ENCODE results near the gene SAFB.

SAFB gene

GRCh38 chr19:5706876-5707573 is 84.1 kb downstream of the SAFB start:
- H3K27ac ChIP-seq (ENCODE audit: low read depth, low read length) = no peak overlapping the region
- H3K9me3 ChIP-seq (ENCODE audit: control insufficient read depth in 1 of 2, low read length in 2 of 2) = no peaks in the 10 kb centered on the region
- no peak overlapping the region for H3K9ac ChIP-seq (ENCODE audit: low read depth in 1 of 2, low read length in 2 of 2)
- H3K4me3 ChIP-seq (ENCODE audit: low read depth in 1 of 2, low read length in 2 of 2) = no peak overlapping the region
- no peaks in the 10 kb centered on the region for H3K4me1 ChIP-seq (ENCODE audit: control insufficient read depth in 1 of 2, insufficient read depth in 2 of 2, low read length in 2 of 2)
- peaks cover 27 to 67% of the 10 kb centered on the region in 2 donors for H3K36me3 ChIP-seq (ENCODE audit: control insufficient read depth in 1 of 2, insufficient read depth in 2 of 2, low read length in 2 of 2)
- no peaks in the 10 kb centered on the region for H3K27me3 ChIP-seq (ENCODE audit: control insufficient read depth in 1 of 2, insufficient read depth in 2 of 2, low read length in 2 of 2)

DNA sequence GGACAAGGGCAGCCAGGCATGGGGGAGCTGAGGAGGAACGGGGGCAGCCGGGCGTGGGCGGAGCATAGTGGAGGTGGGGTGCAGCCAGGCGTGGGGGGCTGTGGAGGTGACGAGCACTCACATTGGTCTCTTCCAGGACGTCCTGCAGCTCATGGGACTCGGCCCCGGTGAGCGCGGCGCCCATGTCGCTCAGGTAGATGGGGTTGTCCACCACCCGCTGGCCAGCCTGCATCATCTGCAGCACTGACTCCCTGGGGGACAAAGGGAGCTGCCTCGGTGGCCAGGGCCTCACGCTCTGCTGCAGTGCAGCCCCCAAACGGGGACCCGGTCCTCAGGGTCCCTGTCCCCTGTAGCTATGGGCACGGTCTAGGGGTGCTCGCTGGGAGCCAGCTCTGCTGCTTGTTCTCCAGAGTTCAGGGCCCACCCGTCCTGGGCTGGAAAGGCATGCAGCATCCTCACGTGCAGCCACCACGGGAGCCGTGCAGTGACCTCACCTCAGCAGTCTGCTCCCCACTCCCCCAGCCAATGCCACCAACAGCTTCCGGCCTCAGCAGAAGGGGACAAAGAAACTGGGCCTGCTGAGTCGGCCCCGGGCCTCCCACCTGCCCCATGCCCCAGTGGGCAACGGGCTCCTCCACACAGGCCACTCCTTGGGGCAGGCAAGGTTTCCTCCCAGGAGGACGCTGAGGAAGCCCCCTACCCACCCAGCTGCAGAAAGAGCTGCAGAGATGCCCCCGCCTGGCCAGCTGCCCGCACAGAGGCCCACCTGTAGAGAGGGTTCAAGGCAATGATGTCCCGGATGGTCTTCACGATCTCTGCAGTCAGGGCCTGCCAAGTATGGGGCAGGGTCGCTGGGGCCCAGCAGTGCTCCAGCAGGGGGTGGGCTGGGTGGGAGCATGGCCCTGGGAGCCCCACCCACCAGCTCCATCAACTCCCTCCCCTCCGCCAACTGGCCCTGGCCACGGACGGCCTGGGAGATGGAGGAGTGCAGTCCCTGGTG is 85.0 kb downstream of the SAFB start:
- H3K4me3 ChIP-seq (ENCODE audit: low read depth in 1 of 2, low read length in 2 of 2) = no peak overlapping the region
- H3K9me3 ChIP-seq (ENCODE audit: control insufficient read depth in 1 of 2, low read length in 2 of 2) = no peaks in the 10 kb centered on the region
- no peak overlapping the region for H3K9ac ChIP-seq (ENCODE audit: low read depth in 1 of 2, low read length in 2 of 2)
- H3K27ac ChIP-seq (ENCODE audit: low read depth, low read length) = no peak overlapping the region
- H3K27me3 ChIP-seq (ENCODE audit: control insufficient read depth in 1 of 2, insufficient read depth in 2 of 2, low read length in 2 of 2) = no peaks in the 10 kb centered on the region
- no peaks in the 10 kb centered on the region for H3K4me1 ChIP-seq (ENCODE audit: control insufficient read depth in 1 of 2, insufficient read depth in 2 of 2, low read length in 2 of 2)
- H3K36me3 ChIP-seq (ENCODE audit: control insufficient read depth in 1 of 2, insufficient read depth in 2 of 2, low read length in 2 of 2) = peaks cover 29 to 76% of the 10 kb centered on the region in 2 donors

- H3K9me3 ChIP-seq (ENCODE audit: control insufficient read depth in 1 of 2, low read length in 2 of 2) = no peaks in the 10 kb centered on the region
- peaks cover 24 to 62% of the 10 kb centered on the region in 2 donors for H3K36me3 ChIP-seq (ENCODE audit: control insufficient read depth in 1 of 2, insufficient read depth in 2 of 2, low read length in 2 of 2)
- no peaks in the 10 kb centered on the region for H3K4me1 ChIP-seq (ENCODE audit: control insufficient read depth in 1 of 2, insufficient read depth in 2 of 2, low read length in 2 of 2)
- H3K27me3 ChIP-seq (ENCODE audit: control insufficient read depth in 1 of 2, insufficient read depth in 2 of 2, low read length in 2 of 2) = no peaks in the 10 kb centered on the region
- H3K27ac ChIP-seq (ENCODE audit: low read depth, low read length) = no peak overlapping the region
- H3K4me3 ChIP-seq (ENCODE audit: low read depth in 1 of 2, low read length in 2 of 2) = no peak overlapping the region
- no peak overlapping the region for H3K9ac ChIP-seq (ENCODE audit: low read depth in 1 of 2, low read length in 2 of 2)
These were observed 88.1 kb downstream of the SAFB start for GRCh38 chr19:5711025-5711424.

DNA sequence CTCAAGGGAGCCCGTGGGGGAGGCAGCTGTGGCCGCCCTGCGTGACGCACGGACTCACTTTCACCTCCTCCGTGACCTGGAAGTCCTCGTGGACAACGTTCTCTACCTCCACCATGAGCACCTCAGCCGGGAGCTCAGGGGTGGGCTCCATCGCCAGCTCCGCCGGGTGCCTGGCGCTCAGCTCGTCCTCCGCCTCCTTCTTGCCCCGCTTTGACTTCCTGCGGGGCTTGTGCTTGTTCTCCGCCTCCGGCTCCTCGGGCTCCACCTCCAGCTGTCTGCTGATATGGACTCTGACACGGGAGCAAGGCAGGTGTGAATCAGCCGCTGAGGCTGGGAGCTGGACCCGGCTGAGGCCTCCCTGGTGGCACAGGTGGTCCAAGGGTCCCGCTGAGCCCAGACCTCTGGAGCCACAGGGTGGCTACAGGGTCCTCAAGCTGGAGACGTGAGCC is 88.9 kb downstream of the SAFB start:
- Histone ChIP-seq H3K27ac (ENCODE audit: low read depth, low read length) (no peak overlapping the region), H3K4me1 (ENCODE audit: control insufficient read depth in 1 of 2, insufficient read depth in 2 of 2, low read length in 2 of 2) (no peaks in the 10 kb centered on the region), H3K27me3 (ENCODE audit: control insufficient read depth in 1 of 2, insufficient read depth in 2 of 2, low read length in 2 of 2) (no peaks in the 10 kb centered on the region), H3K4me3 (ENCODE audit: low read depth in 1 of 2, low read length in 2 of 2) (no peak overlapping the region), H3K9ac (ENCODE audit: low read depth in 1 of 2, low read length in 2 of 2) (no peak overlapping the region), H3K36me3 (ENCODE audit: control insufficient read depth in 1 of 2, insufficient read depth in 2 of 2, low read length in 2 of 2) (peaks cover 24 to 58% of the 10 kb centered on the region in 2 donors), H3K9me3 (ENCODE audit: control insufficient read depth in 1 of 2, low read length in 2 of 2) (no peaks in the 10 kb centered on the region)

GRCh38 chr19:5713228-5713627 is 90.3 kb downstream of the SAFB start:
- H3K9me3 ChIP-seq (ENCODE audit: control insufficient read depth in 1 of 2, low read length in 2 of 2) = no peaks in the 10 kb centered on the region
- H3K4me1 ChIP-seq (ENCODE audit: control insufficient read depth in 1 of 2, insufficient read depth in 2 of 2, low read length in 2 of 2) = peaks cover 5 to 6% of the 10 kb centered on the region in 2 donors
- H3K4me3 ChIP-seq (ENCODE audit: low read depth in 1 of 2, low read length in 2 of 2) = no peak overlapping the region
- H3K36me3 ChIP-seq (ENCODE audit: control insufficient read depth in 1 of 2, insufficient read depth in 2 of 2, low read length in 2 of 2) = peaks cover 13 to 43% of the 10 kb centered on the region in 2 donors
- no peak overlapping the region for H3K9ac ChIP-seq (ENCODE audit: low read depth in 1 of 2, low read length in 2 of 2)
- no peak overlapping the region for H3K27ac ChIP-seq (ENCODE audit: low read depth, low read length)
- H3K27me3 ChIP-seq (ENCODE audit: control insufficient read depth in 1 of 2, insufficient read depth in 2 of 2, low read length in 2 of 2) = no peaks in the 10 kb centered on the region

DNA sequence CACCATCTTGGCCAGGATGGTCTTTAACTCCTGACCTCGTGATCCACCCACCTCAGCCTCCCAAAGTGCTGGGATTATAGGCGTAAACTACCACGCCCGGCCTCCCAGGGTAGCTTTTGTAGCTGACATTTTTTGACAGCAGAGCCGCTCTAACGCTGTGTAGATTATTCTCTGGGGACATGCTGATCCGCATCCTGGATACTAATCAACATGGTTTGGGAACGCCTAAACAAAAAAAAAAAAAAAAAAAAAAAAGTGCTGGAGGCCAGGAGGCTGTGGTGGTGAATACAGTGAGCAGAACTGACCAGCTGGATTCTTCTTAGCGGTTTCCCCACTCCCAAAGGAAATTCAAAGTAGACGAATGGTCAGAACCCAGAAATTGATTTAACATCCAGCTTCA is 91.9 kb downstream of the SAFB start:
- no peaks in the 10 kb centered on the region for H3K27me3 ChIP-seq (ENCODE audit: control insufficient read depth in 1 of 2, insufficient read depth in 2 of 2, low read length in 2 of 2)
- H3K4me1 ChIP-seq (ENCODE audit: control insufficient read depth in 1 of 2, insufficient read depth in 2 of 2, low read length in 2 of 2) = peaks cover 18 to 19% of the 10 kb centered on the region in 2 donors
- no peak overlapping the region for H3K27ac ChIP-seq (ENCODE audit: low read depth, low read length)
- H3K4me3 ChIP-seq (ENCODE audit: low read depth in 1 of 2, low read length in 2 of 2) = no peak overlapping the region
- H3K9me3 ChIP-seq (ENCODE audit: control insufficient read depth in 1 of 2, low read length in 2 of 2) = no peaks in the 10 kb centered on the region
- H3K9ac ChIP-seq (ENCODE audit: low read depth in 1 of 2, low read length in 2 of 2) = no peak overlapping the region
- peaks cover 13 to 40% of the 10 kb centered on the region in 2 donors for H3K36me3 ChIP-seq (ENCODE audit: control insufficient read depth in 1 of 2, insufficient read depth in 2 of 2, low read length in 2 of 2)

- Histone ChIP-seq H3K27me3 (ENCODE audit: control insufficient read depth in 1 of 2, insufficient read depth in 2 of 2, low read length in 2 of 2) (no peaks in the 10 kb centered on the region), H3K9me3 (ENCODE audit: control insufficient read depth in 1 of 2, low read length in 2 of 2) (no peaks in the 10 kb centered on the region), H3K36me3 (ENCODE audit: control insufficient read depth in 1 of 2, insufficient read depth in 2 of 2, low read length in 2 of 2) (peaks cover 4 to 18% of the 10 kb centered on the region in 2 donors), H3K4me1 (ENCODE audit: control insufficient read depth in 1 of 2, insufficient read depth in 2 of 2, low read length in 2 of 2) (peaks cover 18 to 19% of the 10 kb centered on the region in 2 donors), H3K9ac (ENCODE audit: low read depth in 1 of 2, low read length in 2 of 2) (no peak overlapping the region), H3K27ac (ENCODE audit: low read depth, low read length) (no peak overlapping the region), H3K4me3 (ENCODE audit: low read depth in 1 of 2, low read length in 2 of 2) (no peak overlapping the region)
These were observed 94.5 kb downstream of the SAFB start for GRCh38 chr19:5717215-5717935.

Data from duodenal mucosa (tissue), 2 donors.